ENCODE results near the gene TIAM1. TPM values are rescaled to one million over a fixed set of nuclear protein-coding genes. Genes with fewer than 3 reads are reported as not detected.

TIAM1 gene
- total RNA-seq, 1 donor from 2014 or later, result 35.4 TPM

DNA sequence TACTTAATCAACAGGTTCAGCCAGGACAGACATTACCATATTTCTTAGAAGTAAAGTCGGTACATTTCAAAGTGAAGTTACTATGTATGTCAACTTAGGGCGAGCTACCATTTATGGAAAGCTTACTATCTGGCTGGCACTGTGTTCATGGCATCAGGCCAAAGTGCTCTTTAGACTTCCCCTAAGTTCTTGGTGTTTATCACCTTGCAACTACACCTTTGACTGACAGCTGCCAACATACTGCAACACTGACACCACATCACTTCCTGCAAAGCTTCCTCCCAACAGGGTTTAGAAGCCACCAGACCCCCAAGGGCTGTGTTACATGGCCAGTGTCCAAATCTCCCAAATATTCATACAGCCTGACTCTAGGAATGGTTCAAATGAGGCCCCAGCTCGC, 61.0 kb downstream of the TIAM1 start:
- Mint-ChIP-seq H3K36me3 (ENCODE audit: insufficient read depth) (peaks cover 8% of the 10 kb centered on the region), H3K4me1 (ENCODE audit: low read depth) (no peaks in the 10 kb centered on the region), H3K4me3 (ENCODE audit: low read depth) (no peak overlapping the region), H3K9me3 (ENCODE audit: low read depth) (peaks cover 7% of the 10 kb centered on the region), H3K27ac (no peak overlapping the region), H3K27me3 (no peaks in the 10 kb centered on the region)
- DNase-seq (ENCODE audit: low spot score, unreplicated experiment), result no peak
- TF ChIP-seq, protein P1, sequence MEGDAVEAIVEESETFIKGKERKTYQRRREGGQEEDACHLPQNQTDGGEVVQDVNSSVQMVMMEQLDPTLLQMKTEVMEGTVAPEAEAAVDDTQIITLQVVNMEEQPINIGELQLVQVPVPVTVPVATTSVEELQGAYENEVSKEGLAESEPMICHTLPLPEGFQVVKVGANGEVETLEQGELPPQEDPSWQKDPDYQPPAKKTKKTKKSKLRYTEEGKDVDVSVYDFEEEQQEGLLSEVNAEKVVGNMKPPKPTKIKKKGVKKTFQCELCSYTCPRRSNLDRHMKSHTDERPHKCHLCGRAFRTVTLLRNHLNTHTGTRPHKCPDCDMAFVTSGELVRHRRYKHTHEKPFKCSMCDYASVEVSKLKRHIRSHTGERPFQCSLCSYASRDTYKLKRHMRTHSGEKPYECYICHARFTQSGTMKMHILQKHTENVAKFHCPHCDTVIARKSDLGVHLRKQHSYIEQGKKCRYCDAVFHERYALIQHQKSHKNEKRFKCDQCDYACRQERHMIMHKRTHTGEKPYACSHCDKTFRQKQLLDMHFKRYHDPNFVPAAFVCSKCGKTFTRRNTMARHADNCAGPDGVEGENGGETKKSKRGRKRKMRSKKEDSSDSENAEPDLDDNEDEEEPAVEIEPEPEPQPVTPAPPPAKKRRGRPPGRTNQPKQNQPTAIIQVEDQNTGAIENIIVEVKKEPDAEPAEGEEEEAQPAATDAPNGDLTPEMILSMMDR (IDR thresholded peaks at IDR 0.05; ENCODE audit: unreplicated experiment), result no peak

DNA sequence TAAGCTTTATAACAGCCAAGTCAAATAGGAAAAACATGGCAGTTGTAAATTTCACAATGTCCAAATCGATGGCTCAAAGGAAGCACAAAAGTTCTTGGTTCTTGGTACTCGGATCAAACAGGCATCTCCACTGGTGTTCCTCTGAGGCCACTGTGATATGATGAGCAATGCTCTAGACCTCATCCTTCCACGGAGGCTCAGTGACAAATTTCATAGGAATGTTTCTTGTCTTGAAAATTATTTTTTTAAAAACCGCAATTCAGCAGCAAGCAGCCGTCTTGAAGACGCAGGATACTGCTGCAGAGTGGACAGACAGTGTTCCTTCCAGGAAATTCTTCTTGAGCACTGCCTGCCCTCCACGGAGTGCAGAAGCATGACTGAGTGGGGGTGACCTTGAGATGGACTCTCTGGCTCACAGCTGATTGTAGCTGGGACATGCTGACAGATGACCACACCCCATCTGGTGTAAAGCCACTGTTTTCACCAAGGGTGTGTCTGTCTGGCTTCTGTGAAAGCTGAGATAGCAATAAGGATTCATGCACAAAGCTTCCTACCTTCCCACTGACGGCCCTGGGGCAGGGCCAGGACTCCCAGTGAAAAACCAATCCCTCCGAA, 61.9 kb downstream of the TIAM1 start:
- H3K36me3 Mint-ChIP-seq (ENCODE audit: insufficient read depth), result peaks cover 3% of the 10 kb centered on the region
- TF ChIP-seq, protein P1 (IDR thresholded peaks at IDR 0.05; ENCODE audit: unreplicated experiment), result no peak
- no peak for DNase-seq (ENCODE audit: low spot score, unreplicated experiment)
- peak overlapping the region; percentile 51 for H3K27ac Mint-ChIP-seq
- no peaks in the 10 kb centered on the region for H3K4me1 Mint-ChIP-seq (ENCODE audit: low read depth)
- no peak overlapping the region for H3K4me3 Mint-ChIP-seq (ENCODE audit: low read depth)
- H3K9me3 Mint-ChIP-seq (ENCODE audit: low read depth), result peaks cover under 1% of the 10 kb centered on the region
- no peaks in the 10 kb centered on the region for H3K27me3 Mint-ChIP-seq

DNA sequence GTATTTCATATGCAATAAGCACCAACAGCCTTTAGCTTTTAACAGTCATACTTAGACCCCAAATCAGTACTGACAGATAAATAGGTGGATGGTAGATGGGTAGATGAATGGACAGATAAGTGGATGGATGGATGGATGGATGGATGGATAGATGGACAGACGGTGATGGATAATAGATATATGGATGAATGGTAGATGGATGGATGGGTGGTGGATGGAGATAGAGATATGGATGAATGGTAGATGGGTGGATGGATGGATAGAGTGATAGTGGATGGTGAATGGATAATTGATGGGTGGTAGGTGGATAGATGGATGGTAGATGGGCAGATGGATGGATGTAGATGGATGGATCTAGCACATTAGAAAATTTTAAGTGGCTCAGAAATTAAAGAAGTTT, 62.5 kb downstream of the TIAM1 start:
- Mint-ChIP-seq H3K27ac (no peak overlapping the region), H3K9me3 (ENCODE audit: low read depth) (no peaks in the 10 kb centered on the region), H3K27me3 (no peaks in the 10 kb centered on the region), H3K4me3 (ENCODE audit: low read depth) (no peak overlapping the region), H3K36me3 (ENCODE audit: insufficient read depth) (peaks cover 3% of the 10 kb centered on the region), H3K4me1 (ENCODE audit: low read depth) (no peaks in the 10 kb centered on the region)
- TF ChIP-seq, protein P1 (IDR thresholded peaks at IDR 0.05; ENCODE audit: unreplicated experiment), result no peak
- DNase-seq (ENCODE audit: low spot score, unreplicated experiment), result no peak

DNA sequence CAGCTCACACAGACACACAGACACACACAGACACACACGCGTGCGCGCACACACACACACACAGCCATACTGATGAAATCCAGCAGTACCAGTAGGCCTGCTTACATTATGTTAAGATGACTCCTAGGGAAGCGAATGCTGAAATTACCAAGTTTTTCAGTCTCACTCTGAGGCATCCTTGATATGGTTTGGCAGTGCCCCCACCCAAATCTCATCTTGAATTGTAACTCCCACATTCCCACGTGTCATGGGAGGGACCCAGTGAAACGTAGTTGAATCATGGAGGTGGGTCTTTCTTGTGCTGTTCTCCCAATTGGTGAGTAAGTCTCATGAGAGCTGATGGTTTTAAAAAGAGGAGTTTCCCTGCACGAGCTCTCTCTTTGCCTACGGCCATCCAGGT, 64.1 kb downstream of the TIAM1 start:
- H3K27ac Mint-ChIP-seq, result no peak overlapping the region
- H3K9me3 Mint-ChIP-seq (ENCODE audit: low read depth), result no peaks in the 10 kb centered on the region
- H3K4me3 Mint-ChIP-seq (ENCODE audit: low read depth), result no peak overlapping the region
- DNase-seq (ENCODE audit: low spot score, unreplicated experiment), result no peak
- peaks cover 2% of the 10 kb centered on the region for H3K36me3 Mint-ChIP-seq (ENCODE audit: insufficient read depth)
- no peaks in the 10 kb centered on the region for H3K27me3 Mint-ChIP-seq
- TF ChIP-seq, protein P1 (IDR thresholded peaks at IDR 0.05; ENCODE audit: unreplicated experiment), result no peak
- H3K4me1 Mint-ChIP-seq (ENCODE audit: low read depth), result no peaks in the 10 kb centered on the region

DNA sequence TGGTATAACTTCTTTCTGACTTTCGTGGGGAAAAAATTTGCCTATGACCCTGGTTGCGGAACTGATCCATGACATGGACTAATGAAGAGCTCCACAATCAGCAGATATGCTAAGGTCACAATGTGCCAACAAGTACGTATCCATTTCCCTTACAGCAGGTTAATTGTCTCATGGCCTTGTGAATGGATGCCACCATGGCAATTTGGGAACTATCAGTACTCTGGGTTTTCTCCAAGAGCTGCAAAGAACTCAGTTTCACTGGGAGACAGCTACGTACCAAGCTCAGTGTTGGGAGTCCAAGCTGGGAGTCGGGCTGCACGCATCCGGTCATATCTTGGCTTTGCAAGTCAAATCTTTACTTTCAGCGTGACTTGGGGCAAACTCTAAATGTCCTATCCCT, 64.8 kb downstream of the TIAM1 start:
- no peak overlapping the region for H3K4me3 Mint-ChIP-seq (ENCODE audit: low read depth)
- no peaks in the 10 kb centered on the region for H3K27me3 Mint-ChIP-seq
- H3K4me1 Mint-ChIP-seq (ENCODE audit: low read depth), result no peaks in the 10 kb centered on the region
- H3K9me3 Mint-ChIP-seq (ENCODE audit: low read depth), result no peaks in the 10 kb centered on the region
- TF ChIP-seq, protein P1 (IDR thresholded peaks at IDR 0.05; ENCODE audit: unreplicated experiment), result no peak
- H3K27ac Mint-ChIP-seq, result no peak overlapping the region
- DNase-seq (ENCODE audit: low spot score, unreplicated experiment), result no peak
- peaks cover 2% of the 10 kb centered on the region for H3K36me3 Mint-ChIP-seq (ENCODE audit: insufficient read depth)

All from progenitor cell of endocrine pancreas (in vitro differentiated cells).